GM12872 (cell line): ENCODE results near the gene NID1.

Experiments used
- CTCF ChIP-seq: IDR thresholded peaks from 3 replicates; pipeline ENCODE4 v1.5.1; 2011; ENCODE audit warnings: low read depth, mild to moderate bottlenecking, low read length, moderate library complexity; ENCODE audit not compliant: insufficient read depth

NID1 gene

GRCh38 chr1:236059011-236059410, 5.9 kb downstream of the NID1 start:
- TF ChIP-seq CTCF, result no peak

GRCh38 chr1:236058141-236058934, 6.6 kb downstream of the NID1 start:
- TF ChIP-seq CTCF, result no peak

GRCh38 chr1:236057546-236057945, 7.3 kb downstream of the NID1 start:
- no peak for TF ChIP-seq CTCF

GRCh38 chr1:236052232-236052993, 12.5 kb downstream of the NID1 start:
- TF ChIP-seq CTCF, result no peak

GRCh38 chr1:236051242-236051791, 13.6 kb downstream of the NID1 start:
- TF ChIP-seq CTCF, result no peak

GRCh38 chr1:236045771-236046170, 19.1 kb downstream of the NID1 start:
- no peak for TF ChIP-seq CTCF

- TF ChIP-seq CTCF, result no peak
Measured at GRCh38 chr1:236044341-236044740, 20.5 kb downstream of the NID1 start.
